Esophagus (tissue), 2 donors: Measurements from ENCODE around the gene KCNK7. TPM values are rescaled to one million over a fixed set of nuclear protein-coding genes. Genes with fewer than 3 reads are reported as not detected.

Experiments used
- H3K27ac ChIP-seq, 2 donors: one replicate each; pipeline ENCODE4 v1.5.1; 2013; ENCODE audit warnings: low read depth in 2 of 2, mild to moderate bottlenecking in 2 of 2, inconsistent platforms in 1 of 2, low read length in 1 of 2, moderate library complexity in 1 of 2
- H3K27me3 ChIP-seq, 2 donors: one replicate each; pipeline ENCODE4 v1.6.1; 2013; ENCODE audit warnings: low read length in 2 of 2, control low read depth in 1 of 2, mild to moderate bottlenecking in 1 of 2; ENCODE audit not compliant: insufficient read depth in 2 of 2, control insufficient read depth in 1 of 2
- H3K36me3 ChIP-seq, 2 donors: one replicate each; pipeline ENCODE4 v1.6.1; 2013; ENCODE audit warnings: low read length in 1 of 2; ENCODE audit not compliant: control insufficient read depth in 2 of 2, insufficient read depth in 2 of 2
- H3K4me1 ChIP-seq, 2 donors: one replicate each; pipeline ENCODE4 v1.6.1; 2013; ENCODE audit warnings: low read length in 1 of 2; ENCODE audit not compliant: control insufficient read depth in 2 of 2, insufficient read depth in 2 of 2
- H3K4me3 ChIP-seq, 2 donors: one replicate each; pipeline ENCODE4 v1.5.1; 2013; ENCODE audit warnings: low read length in 2 of 2, mild to moderate bottlenecking in 2 of 2, low read depth in 1 of 2, moderate library complexity in 1 of 2
- H3K9me3 ChIP-seq, 2 donors: one replicate each; pipeline ENCODE4 v1.6.1; 2013; ENCODE audit warnings: mild to moderate bottlenecking in 2 of 2, low read depth in 1 of 2, low read length in 1 of 2, moderate library complexity in 1 of 2; ENCODE audit not compliant: control insufficient read depth in 2 of 2, insufficient read depth in 1 of 2
- WGBS, 2 donors: extraction: QIAGEN DNeasy Blood & Tissue Kit; methylation state at CpG; one replicate each; pipeline ENCODE4 v1.1.7; 2013; 5-methylcytosine and 5-hydroxymethylcytosine counted together
- polyA plus RNA-seq, 2 donors: library from polyadenylated mRNA; stranded (reverse); fragments of 200-250 nt; gene quantifications; one replicate each; pipeline ENCODE4 v1.2.3, GENCODE V29; 2013
- donor health status: healthy with polysubstance abuse.
- donor health status: Bipolar disorder and iron deficiency.

Gene KCNK7
- polyA plus RNA-seq, 2 donors = 18.4 to 19.8 TPM

DNA sequence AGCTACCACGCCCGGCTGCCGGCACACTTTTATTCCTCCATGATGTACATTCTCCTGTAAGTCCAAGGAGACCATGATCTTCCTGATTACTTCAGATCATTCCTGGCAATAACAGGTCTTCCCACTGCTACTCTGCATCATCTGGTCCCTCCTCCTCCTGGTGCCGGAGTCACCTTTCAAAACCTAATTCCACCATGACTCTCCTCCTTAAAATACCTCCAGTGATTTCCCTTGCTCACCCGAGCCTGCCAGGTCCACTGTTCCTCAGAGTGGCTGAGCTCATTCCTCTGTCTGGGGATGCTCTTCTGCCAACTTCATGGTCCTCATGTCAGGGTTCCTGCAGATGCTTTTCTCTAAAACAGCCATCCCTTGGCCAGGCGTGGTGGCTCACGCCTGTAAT, 33.6 kb downstream of the KCNK7 start:
- Histone ChIP-seq H3K9me3 (no peaks in the 10 kb centered on the region), H3K36me3 (no peaks in the 10 kb centered on the region), H3K27me3 (no peaks in the 10 kb centered on the region), H3K27ac (no peak overlapping the region), H3K4me1 (peaks cover 4 to 18% of the 10 kb centered on the region in 2 donors), H3K4me3 (no peak overlapping the region)
- 85 to 91% methylated on average over 7 of the region's 7 CpGs for WGBS, 2 donors

GRCh38 chr11:65560555-65561418, 34.8 kb downstream of the KCNK7 start:
- Histone ChIP-seq H3K4me1 (peaks cover 4 to 21% of the 10 kb centered on the region in 2 donors), H3K27me3 (no peaks in the 10 kb centered on the region), H3K36me3 (no peaks in the 10 kb centered on the region), H3K4me3 (no peak overlapping the region), H3K9me3 (no peaks in the 10 kb centered on the region), H3K27ac (peak overlapping the region; percentile 35 to 82)
- WGBS, 2 donors = 26 to 31% methylated on average over 15 of the region's 15 CpGs

DNA sequence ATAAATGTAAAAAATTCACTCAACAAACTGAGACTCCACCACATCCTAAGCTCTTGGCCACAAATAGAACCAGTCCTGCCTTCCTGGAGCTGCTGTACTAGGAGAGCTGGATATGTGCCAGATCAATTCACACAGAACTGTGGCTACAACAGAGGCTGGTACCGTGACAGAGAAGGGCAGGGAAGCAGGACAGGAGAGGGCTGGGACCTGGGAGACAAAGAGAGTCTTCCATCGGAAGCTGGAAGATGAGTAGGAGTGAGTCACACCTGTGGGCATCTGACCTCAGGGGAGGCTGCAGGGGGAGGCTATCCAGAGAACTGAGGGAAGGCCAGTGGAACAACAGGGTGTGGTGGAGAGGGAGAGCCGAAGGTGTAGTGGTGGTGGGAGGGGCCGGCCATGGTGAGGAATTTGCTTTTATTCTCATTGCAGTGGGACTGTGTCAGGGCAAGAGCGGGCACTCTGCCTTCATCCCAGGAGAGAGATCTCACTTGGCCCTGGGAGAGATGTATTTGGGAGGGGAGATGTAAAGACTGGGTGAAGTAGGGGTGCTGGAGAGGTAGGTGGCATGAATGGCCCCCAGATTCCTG, 35.6 kb downstream of the KCNK7 start:
- Histone ChIP-seq H3K4me3 (no peak overlapping the region), H3K27me3 (no peaks in the 10 kb centered on the region)

DNA sequence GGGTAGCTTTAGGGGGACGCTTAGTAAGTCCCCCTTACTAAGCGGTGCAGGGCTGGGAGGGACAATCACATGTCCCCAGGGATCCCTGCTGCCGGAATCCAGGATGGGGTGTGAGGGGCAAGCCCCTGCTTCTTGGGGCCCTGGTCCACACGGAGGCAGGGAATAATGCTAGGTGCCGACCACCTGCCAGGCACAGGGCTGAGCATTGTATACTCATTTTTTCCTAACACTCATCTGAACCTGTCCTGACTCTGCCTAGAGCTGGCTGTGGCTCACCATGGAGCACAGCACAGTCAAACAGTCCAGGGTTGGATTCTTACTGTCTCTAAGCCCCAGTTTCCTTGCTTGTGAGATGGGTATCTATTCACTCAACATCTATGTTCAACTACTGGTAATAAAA, 36.1 kb downstream of the KCNK7 start:
- Histone ChIP-seq H3K4me1 (peaks cover 15 to 31% of the 10 kb centered on the region in 2 donors), H3K27ac (peak overlapping the region; percentile 88 to 94), H3K4me3 (no peak overlapping the region), H3K36me3 (no peaks in the 10 kb centered on the region), H3K9me3 (no peaks in the 10 kb centered on the region), H3K27me3 (no peaks in the 10 kb centered on the region)
- WGBS, 2 donors = 61 to 63% methylated on average over 5 of the region's 5 CpGs

More for the DNA sequence above, 35.6 kb downstream of the KCNK7 start:
- Histone ChIP-seq H3K9me3 (no peaks in the 10 kb centered on the region), H3K36me3 (no peaks in the 10 kb centered on the region), H3K4me1 (peaks cover 11 to 27% of the 10 kb centered on the region in 2 donors), H3K27ac (peak overlapping the region; percentile 35 to 82)
- 28 to 29% methylated on average over 5 of the region's 5 CpGs for WGBS, 2 donors

GRCh38 chr11:65558930-65559509, 36.6 kb downstream of the KCNK7 start:
- WGBS, 2 donors = 43 to 45% methylated on average over 16 to 19 of the region's 19 CpGs
- no peak overlapping the region for H3K4me3 ChIP-seq
- no peaks in the 10 kb centered on the region for H3K27me3 ChIP-seq
- no peaks in the 10 kb centered on the region for H3K36me3 ChIP-seq
- H3K27ac ChIP-seq = peak overlapping the region; percentile 88 to 94
- H3K9me3 ChIP-seq = no peaks in the 10 kb centered on the region
- H3K4me1 ChIP-seq = peaks cover 15 to 34% of the 10 kb centered on the region in 2 donors

DNA sequence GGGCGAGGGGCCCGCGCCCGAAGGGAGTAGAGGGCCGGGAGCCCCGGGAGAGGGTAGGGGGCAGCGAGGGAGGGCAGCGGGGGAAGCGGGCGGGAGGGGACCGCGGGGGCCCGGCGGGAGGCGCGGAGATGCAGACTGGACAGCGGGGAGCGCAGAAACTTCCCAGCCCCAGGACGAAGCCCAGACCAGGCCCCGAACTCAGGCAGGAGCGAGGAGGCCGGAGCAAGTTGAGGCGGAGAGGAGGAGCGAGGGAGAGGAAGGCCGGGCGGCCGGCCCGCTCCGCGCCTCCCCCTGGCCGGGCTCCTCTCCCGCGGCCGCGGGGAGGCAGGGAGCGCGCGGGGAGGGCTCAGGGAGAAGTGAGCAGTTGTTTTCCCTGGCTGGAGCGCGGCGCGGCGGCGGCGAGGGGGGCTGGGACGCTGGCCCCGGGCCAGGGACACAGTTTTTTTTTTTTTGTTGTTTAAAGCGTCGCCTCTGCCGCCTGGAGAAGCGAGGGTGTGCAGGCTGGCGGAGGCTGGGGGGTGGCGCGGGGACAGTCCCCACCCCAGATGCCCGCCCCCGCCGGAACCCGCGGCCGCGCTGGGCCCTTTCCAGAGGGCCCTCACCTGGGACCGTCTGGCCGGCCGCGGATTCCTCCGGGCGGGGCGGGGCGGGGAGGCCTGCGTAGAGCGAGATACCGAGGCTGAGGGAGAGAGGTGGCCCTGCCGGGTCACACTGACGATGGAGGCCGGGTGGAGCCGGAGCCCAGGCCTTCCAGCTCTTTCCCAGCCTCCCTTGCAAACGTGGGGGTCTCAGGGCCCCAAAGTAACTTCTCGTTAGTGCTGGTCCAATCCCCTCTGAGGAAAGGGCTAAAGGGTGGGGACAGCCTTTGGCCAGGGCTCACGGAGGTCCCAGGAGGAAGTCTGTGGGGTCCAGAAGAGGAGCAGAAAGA, 37.3 kb downstream of the KCNK7 start, which contains the start of gene LTBP3:
Gene LTBP3 (minus strand): TSS at position 358 of the 928 bp plus-strand sequence. CDS start 400 bp downstream, outside the sequence.
- Histone ChIP-seq H3K27ac (peak within 1 kb of the TSS; percentile 88 to 94), H3K4me3 (peak within 1 kb of the TSS; percentile 50 to 52), H3K36me3 (no peaks in the 10 kb centered on the region), H3K4me1 (peaks cover 15 to 34% of the 10 kb centered on the region in 2 donors), H3K9me3 (no peaks in the 10 kb centered on the region), H3K27me3 (no peaks in the 10 kb centered on the region)
- 1% methylated on average over 51 to 79 of the region's 79 CpGs for WGBS, 2 donors

DNA sequence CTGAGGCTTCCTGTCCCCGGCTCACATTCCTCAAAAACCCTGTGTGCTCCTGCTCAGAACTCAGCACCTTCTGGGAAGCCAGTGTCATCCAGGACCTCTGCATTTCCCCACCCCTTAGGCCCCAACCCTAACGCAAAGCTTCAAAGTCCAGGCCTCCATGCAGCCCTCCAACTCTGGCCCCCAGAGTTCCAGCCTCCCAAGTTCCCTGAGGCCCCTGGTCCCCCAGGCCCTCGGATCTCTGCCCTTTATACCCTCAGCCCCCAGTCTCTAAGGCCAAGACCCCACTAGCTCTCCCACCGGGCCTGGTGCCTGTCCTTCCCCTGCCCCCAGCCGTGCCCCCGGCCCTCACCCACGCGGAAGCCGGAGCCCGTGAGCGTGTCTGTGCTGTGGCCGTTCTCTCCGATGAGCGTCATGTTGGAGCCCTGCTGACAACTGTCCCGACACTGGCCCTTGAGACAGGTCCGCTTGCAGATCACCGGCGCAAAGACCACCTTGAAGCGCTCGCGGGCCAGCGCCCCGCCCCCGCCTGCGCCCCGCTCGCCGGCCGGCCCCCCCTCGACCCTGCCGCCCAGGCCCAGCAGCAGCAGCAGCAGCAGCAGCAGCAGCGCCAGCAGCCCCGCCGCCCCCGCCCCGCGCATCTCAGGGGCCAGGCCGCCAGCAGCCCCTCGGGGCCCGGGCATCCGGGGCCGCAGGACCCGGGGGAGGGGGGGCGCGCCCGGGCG, 38.2 kb downstream of the KCNK7 start:
- Histone ChIP-seq H3K36me3 (no peaks in the 10 kb centered on the region), H3K4me1 (peaks cover 15 to 34% of the 10 kb centered on the region in 2 donors), H3K9me3 (no peaks in the 10 kb centered on the region), H3K4me3 (peak overlapping the region; percentile 38 to 50), H3K27me3 (no peaks in the 10 kb centered on the region), H3K27ac (peak overlapping the region; percentile 88 to 94)
- WGBS, 2 donors = 4 to 7% methylated on average over 29 to 47 of the region's 47 CpGs

DNA sequence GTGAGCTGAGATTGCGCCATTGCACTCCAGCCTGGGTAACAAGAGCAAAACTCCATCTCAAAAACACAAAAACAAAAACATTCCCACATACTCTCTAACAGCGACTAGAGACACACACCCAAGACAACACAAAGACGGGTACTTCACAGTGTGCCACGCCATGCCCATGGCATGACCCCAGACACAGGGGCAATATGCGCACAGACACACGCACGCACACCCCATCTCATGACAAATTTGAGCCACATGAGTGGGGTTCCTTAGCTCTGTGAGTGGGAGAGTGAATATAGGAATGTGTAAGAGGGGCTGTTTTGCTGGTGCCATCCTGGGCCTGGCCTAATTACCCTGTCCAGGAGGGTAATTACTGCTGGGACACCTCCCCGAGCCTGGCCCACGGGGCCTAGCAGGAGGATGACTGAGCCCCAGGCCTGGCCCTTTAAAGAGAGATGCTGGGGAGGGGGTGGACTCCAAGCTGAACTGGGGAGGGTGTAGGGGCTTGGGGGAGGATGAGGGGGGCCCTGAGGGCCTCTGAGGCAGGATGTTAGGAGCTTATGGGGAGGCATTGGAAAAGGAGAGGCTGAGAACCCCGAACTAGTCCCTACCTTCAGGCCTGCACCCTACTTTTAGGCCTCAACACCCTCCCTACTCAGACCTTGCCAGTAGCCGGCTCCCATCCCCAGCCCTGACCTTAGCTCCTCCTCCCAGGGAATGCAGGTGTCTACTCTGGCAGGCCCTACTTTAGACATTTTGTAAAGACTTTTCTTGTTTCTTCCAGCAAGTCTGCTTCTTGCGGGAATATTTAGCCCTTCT, 38.9 kb downstream of the KCNK7 start:
- H3K27me3 ChIP-seq = no peaks in the 10 kb centered on the region
- H3K27ac ChIP-seq = peak overlapping the region; percentile 88 to 94
- H3K36me3 ChIP-seq = peaks cover 0 to 3% of the 10 kb centered on the region in 2 donors
- no peaks in the 10 kb centered on the region for H3K9me3 ChIP-seq
- H3K4me1 ChIP-seq = peaks cover 15 to 34% of the 10 kb centered on the region in 2 donors
- H3K4me3 ChIP-seq = peak overlapping the region in 1 of 2 donors; percentile 50
- 74 to 79% methylated on average over 12 of the region's 12 CpGs for WGBS, 2 donors
